HepG2 (cell line): ENCODE data around the gene SAMD4B. TPM values are rescaled to one million over a fixed set of nuclear protein-coding genes. Genes with fewer than 3 reads are reported as not detected.

ENCODE experiments used
- BRD4 ChIP-seq: sonication (generic); formaldehyde crosslinking; IDR thresholded peaks from 2 replicates; pipeline ENCODE4 v1.4.0; 2020; ENCODE audit warnings: missing genetic modification reagents
- CEBPG ChIP-seq: IDR thresholded peaks from 2 replicates; pipeline ENCODE4 v1.6.1; 2016
- CHD2 ChIP-seq: IDR thresholded peaks from 2 replicates; pipeline ENCODE4 v1.6.1; 2011; ENCODE audit warnings: low read depth, low read length, improper control_type of control experiment
- MED1 ChIP-seq: sonication (generic); formaldehyde crosslinking; IDR thresholded peaks from 2 replicates; pipeline ENCODE4 v1.4.0; 2020; ENCODE audit warnings: missing genetic modification reagents
- MED13 ChIP-seq: sonication (generic); formaldehyde crosslinking; IDR thresholded peaks from 2 replicates; pipeline ENCODE4 v1.5.0; 2020; ENCODE audit warnings: missing genetic modification reagents
- MEF2D ChIP-seq: sonication (generic); formaldehyde crosslinking; IDR thresholded peaks from 2 replicates; pipeline ENCODE4 v1.5.1; 2020; ENCODE audit warnings: mild to moderate bottlenecking, missing genetic modification reagents
- NFIB ChIP-seq: sonication (generic); formaldehyde crosslinking; IDR thresholded peaks from 2 replicates; pipeline ENCODE4 v1.9.0; 2021; ENCODE audit warnings: missing genetic modification reagents, mild to moderate bottlenecking, borderline replicate concordance
- RARA ChIP-seq: IDR thresholded peaks from 2 replicates; pipeline ENCODE4 v1.6.1; 2016; ENCODE audit warnings: missing genetic modification reagents, missing compliant biosample characterization
- TBX3 ChIP-seq: fragments of 450-650 bp; IDR thresholded peaks from 2 replicates; pipeline ENCODE4 v1.6.1; 2017; ENCODE audit warnings: antibody characterized with exemption, mild to moderate bottlenecking, inconsistent platforms, borderline replicate concordance
- TCF12 ChIP-seq, 2 experiments: fragments of 450-650 bp in 1 of 2; sonication (generic) in 1 of 2; formaldehyde crosslinking in 1 of 2; IDR thresholded peaks; 2 replicates each; pipeline versions ENCODE4 v1.6.1 to v1.8.0; 2017 to 2022; ENCODE audit warnings: antibody characterized with exemption in 1 of 2, mild to moderate bottlenecking in 1 of 2, missing genetic modification reagents in 1 of 2, moderate library complexity in 1 of 2
- ZBTB2 ChIP-seq: sonication (generic); formaldehyde crosslinking; IDR thresholded peaks from 2 replicates; pipeline ENCODE4 v1.8.0; 2022; ENCODE audit warnings: low read depth, missing genetic modification reagents
- ZKSCAN1 ChIP-seq: fragments of 150-350 bp; IDR thresholded peaks from 2 replicates; pipeline ENCODE4 v1.6.1; 2014; ENCODE audit warnings: low read length
- ZNF513 ChIP-seq: sonication (generic); formaldehyde crosslinking; conservative IDR thresholded peaks from 2 replicates; pipeline ENCODE4 v1.5.0; 2020; ENCODE audit warnings: missing genetic modification reagents
- ZSCAN21 ChIP-seq: sonication (generic); formaldehyde crosslinking; IDR thresholded peaks from 2 replicates; pipeline ENCODE4 v1.8.0; 2022; ENCODE audit warnings: mild to moderate bottlenecking, missing genetic modification reagents, moderate library complexity, borderline replicate concordance
- polyA plus RNA-seq, 8 experiments: library from polyadenylated mRNA; depleted of rRNA in 3 of 8; stranded (reverse) in 7 of 8; unstranded in 1 of 8; fragments of >200 nt; fragmentation: Illumina TruSeq in 4 of 8; extraction: Trizol in 4 of 8; gene quantifications; 2 replicates each; pipeline versions ENCODE4 v1.2.1 to v1.2.3, GENCODE V29; 2011 to 2016; ENCODE audit warnings: low read depth in 4 of 8, missing spikeins in 1 of 8, mixed read lengths in 1 of 8; ENCODE audit not compliant: insufficient read depth in 1 of 8
- total RNA-seq, 5 experiments: library from RNA; depleted of rRNA; stranded (reverse); fragments of >200 nt; fragmentation: Illumina TruSeq; extraction: Trizol; gene quantifications; 2 replicates each; pipeline ENCODE4 v1.2.3, GENCODE V29; 2016; ENCODE audit warnings: low read depth in 1 of 5
- TF ChIP-seq, protein P1 (sequence below): sonication (generic); formaldehyde crosslinking; IDR thresholded peaks from 2 replicates; pipeline ENCODE4 v1.4.0; 2020; ENCODE audit warnings: missing genetic modification reagents
- TF ChIP-seq, protein P2 (sequence below): sonication (generic); formaldehyde crosslinking; IDR thresholded peaks from 2 replicates; pipeline ENCODE4 v1.4.0; 2020; ENCODE audit warnings: missing genetic modification reagents
- TF ChIP-seq, protein P3 (sequence below): sonication (generic); formaldehyde crosslinking; IDR thresholded peaks from 2 replicates; pipeline ENCODE4 v1.5.1; 2020; ENCODE audit warnings: missing genetic modification reagents, mild to moderate bottlenecking, borderline replicate concordance
- TF ChIP-seq, protein P4 (sequence below): sonication (generic); formaldehyde crosslinking; IDR thresholded peaks from 2 replicates; pipeline ENCODE4 v1.5.1; 2020; ENCODE audit warnings: missing genetic modification reagents, mild to moderate bottlenecking, borderline replicate concordance

Gene SAMD4B
- total and polyA plus RNA-seq, 2 of the 13 experiments (the other 11 are each of a cell fraction or from before 2014, with no cell fraction given): 26.0 to 31.8 TPM

DNA sequence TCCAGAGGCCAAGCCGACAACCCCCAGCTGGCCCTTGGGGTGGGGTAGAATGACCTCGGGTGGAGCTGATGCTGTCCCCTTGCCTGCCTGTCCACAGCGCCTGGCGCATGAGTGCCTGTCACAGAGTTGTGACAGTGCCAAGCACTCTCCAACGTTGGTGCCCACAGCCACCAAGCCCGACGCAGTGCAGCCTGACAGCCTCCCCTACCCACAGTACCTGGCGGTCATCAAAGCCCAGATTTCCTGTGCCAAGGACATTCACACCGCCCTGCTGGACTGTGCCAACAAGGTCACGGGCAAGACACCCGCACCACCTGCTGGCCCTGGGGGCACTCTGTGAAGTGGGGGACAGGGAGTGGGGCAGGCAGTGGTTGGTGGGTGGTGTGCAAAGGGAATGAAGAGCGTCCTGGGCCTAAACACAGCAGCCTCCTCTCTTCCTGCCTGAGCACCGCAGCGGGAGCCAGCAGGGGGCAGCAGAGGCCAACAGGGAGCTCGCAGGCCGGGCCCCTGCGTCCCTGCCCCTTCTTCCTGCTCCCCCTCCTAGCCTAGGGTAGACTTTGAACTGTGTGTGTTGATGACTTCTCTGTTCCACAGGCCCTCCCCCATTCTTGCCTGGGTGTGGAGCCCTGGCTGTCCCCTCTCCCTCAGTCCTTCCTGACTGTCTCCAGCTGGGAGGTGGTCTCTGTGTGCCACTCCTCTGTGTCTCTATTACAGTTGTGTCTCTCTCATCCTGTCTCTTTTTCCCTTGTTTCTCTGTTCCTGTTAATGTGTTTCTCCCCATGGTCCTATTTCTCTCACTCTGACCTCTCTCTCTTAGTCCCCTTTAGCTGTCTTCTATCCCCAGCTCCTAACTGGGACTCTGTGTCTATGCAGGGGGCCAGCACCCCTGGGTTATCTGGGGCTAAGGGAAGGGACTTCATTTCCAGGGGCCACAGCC is 55.4 kb downstream of the SAMD4B start (continued):
- no peak for TF ChIP-seq NFIB (CRISPR knock-in tag)
- peak; percentile 95 for TF ChIP-seq RARA (CRISPR knock-in tag)
- peak; percentile 54 for TF ChIP-seq CEBPG
- TF ChIP-seq, protein P1, sequence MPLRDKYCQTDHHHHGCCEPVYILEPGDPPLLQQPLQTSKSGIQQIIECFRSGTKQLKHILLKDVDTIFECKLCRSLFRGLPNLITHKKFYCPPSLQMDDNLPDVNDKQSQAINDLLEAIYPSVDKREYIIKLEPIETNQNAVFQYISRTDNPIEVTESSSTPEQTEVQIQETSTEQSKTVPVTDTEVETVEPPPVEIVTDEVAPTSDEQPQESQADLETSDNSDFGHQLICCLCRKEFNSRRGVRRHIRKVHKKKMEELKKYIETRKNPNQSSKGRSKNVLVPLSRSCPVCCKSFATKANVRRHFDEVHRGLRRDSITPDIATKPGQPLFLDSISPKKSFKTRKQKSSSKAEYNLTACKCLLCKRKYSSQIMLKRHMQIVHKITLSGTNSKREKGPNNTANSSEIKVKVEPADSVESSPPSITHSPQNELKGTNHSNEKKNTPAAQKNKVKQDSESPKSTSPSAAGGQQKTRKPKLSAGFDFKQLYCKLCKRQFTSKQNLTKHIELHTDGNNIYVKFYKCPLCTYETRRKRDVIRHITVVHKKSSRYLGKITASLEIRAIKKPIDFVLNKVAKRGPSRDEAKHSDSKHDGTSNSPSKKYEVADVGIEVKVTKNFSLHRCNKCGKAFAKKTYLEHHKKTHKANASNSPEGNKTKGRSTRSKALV (CRISPR knock-in tag): 0 out of 2 replicates have a peak, but pooled peaks have one; percentile 7
- no peak for TF ChIP-seq ZBTB2 (CRISPR knock-in tag)
- TF ChIP-seq MED1 (CRISPR knock-in tag): peak; percentile 93
- TF ChIP-seq TCF12 (IDR thresholded peaks at IDR 0.05): no peak
- no peak for TF ChIP-seq TCF12 (CRISPR knock-in tag; IDR thresholded peaks at IDR 0.05)
- TF ChIP-seq ZNF513 (CRISPR knock-in tag): no peak
- no peak for TF ChIP-seq BRD4 (CRISPR knock-in tag)
- TF ChIP-seq ZSCAN21 (CRISPR knock-in tag): peak; percentile 77; the same call in 1 of the 2 replicates
- TF ChIP-seq ZKSCAN1: no peak
- TF ChIP-seq, protein P2, sequence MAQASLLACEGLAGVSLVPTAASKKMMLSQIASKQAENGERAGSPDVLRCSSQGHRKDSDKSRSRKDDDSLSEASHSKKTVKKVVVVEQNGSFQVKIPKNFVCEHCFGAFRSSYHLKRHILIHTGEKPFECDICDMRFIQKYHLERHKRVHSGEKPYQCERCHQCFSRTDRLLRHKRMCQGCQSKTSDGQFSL (CRISPR knock-in tag): peak; percentile 92
- TF ChIP-seq MED13: no peak
- TF ChIP-seq CHD2: 0 out of 2 replicates have a peak, but pooled peaks have one; percentile 17
- peak; percentile 84 for TF ChIP-seq MEF2D
- TF ChIP-seq, protein P3, sequence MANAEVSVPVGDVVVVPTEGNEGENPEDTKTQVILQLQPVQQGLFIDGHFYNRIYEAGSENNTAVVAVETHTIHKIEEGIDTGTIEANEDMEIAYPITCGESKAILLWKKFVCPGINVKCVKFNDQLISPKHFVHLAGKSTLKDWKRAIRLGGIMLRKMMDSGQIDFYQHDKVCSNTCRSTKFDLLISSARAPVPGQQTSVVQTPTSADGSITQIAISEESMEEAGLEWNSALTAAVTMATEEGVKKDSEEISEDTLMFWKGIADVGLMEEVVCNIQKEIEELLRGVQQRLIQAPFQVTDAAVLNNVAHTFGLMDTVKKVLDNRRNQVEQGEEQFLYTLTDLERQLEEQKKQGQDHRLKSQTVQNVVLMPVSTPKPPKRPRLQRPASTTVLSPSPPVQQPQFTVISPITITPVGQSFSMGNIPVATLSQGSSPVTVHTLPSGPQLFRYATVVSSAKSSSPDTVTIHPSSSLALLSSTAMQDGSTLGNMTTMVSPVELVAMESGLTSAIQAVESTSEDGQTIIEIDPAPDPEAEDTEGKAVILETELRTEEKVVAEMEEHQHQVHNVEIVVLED: peak; percentile 73; the same call in 1 of the 2 replicates
- TF ChIP-seq, protein P4, sequence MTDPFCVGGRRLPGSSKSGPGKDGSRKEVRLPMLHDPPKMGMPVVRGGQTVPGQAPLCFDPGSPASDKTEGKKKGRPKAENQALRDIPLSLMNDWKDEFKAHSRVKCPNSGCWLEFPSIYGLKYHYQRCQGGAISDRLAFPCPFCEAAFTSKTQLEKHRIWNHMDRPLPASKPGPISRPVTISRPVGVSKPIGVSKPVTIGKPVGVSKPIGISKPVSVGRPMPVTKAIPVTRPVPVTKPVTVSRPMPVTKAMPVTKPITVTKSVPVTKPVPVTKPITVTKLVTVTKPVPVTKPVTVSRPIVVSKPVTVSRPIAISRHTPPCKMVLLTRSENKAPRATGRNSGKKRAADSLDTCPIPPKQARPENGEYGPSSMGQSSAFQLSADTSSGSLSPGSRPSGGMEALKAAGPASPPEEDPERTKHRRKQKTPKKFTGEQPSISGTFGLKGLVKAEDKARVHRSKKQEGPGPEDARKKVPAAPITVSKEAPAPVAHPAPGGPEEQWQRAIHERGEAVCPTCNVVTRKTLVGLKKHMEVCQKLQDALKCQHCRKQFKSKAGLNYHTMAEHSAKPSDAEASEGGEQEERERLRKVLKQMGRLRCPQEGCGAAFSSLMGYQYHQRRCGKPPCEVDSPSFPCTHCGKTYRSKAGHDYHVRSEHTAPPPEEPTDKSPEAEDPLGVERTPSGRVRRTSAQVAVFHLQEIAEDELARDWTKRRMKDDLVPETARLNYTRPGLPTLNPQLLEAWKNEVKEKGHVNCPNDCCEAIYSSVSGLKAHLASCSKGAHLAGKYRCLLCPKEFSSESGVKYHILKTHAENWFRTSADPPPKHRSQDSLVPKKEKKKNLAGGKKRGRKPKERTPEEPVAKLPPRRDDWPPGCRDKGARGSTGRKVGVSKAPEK: no peak; the same call in 1 of the 2 replicates
- TF ChIP-seq TBX3: no peak
